Measurements from ENCODE around the gene SLFN5.
"Not testable (repeated sequence)": the region's sequence is repeated elsewhere in the genome, so short reads cannot be mapped to it uniquely, and the experiment has no call there.

Gene SLFN5

GRCh38 chr17:35242158-35242804 lies 591 bp upstream of the SLFN5 start:
- DNase-seq (ENCODE audit: low read depth), result no peak

DNA sequence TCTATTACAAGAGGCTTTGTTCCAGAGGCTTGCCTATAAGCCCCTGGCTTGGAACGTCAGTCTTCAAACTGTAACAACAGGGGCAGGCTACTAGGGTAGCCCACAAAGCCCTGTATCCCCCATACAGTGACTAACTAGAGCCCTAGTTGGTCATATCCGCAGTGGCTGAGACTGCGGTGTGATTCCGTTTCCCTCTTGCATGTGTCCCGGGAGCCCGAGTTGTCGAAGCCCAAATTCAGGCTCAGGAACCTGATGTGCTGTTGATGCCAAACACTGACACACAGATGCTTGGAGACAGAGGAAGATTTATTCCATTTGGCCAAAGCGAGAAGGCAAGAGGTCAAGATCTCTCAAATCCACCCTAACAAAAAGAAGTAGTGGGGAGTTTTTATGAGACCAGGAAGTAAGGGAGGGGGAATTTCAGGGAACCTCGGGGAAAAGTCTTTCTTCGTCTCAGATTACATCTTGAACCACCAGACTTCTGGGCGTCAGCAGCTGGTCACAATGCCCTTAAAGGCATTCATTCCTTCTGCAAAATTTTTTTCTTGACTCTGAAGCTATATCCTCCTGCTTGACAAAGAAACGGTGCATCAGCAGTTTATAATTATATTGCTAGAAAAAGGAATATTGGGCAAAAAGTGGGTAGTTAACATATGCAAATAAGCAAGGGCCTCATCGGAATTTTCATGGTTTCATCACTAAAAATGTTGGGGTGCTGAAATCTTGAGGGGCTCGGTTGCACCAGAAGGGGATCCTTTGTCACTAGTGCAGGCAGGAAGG lies 879 bp downstream of the SLFN5 start:
- peak; percentile 25 for DNase-seq (ENCODE audit: low read depth)

DNA sequence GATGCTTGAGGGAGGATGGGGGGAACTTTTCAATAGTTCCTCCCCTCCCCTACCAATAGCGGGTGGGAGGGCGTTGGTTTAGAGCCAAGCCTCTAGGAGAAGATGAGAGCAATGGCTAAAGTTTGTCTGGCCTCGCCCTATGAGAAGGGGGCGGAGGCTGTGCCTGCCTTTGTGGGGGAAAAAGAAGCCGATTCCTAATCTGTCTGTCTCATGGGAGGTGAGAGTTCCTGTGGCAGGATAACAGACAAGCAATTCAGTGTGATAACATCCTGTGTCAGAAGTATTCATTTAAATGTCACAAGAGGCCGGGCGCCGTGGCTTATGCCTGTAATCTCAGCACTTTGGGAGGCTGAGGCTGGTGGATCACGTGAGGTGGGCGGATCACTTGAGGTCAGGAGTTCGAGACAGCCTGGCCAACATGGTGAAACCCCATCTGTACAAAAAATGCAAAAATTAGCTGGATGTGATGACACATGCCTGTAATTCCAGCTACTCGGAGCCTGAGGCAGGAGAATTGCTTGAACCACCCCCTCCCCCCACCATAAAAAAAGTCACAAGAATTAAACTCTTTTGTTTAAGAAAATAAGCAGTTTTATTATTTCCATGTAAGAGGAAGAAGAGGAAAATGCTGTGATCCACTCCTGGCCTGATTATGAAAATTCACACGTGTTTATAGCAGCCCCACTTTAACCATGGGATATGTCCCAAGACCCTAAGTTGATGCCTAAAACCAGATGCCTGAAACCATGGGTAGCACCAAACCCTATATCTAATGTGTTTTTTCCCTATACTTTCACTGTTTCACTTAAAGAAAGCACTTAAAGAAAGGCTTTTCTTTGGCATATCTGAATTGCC lies 1.7 kb downstream of the SLFN5 start:
- DNase-seq (ENCODE audit: low read depth), result peak; percentile 84

DNA sequence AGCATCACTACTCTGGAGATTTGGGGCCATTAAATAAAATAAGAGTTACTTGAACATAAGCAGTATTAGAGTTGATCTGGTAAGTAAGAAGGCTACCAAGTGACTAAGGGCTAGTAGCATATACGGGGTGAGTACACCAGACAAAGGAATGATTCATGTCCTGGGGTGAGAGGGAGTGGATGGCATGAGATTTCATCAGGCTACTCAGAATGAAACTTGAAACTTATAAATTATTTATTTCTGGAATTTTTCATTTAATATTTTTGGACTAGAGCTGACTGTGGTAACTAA lies 2.3 kb downstream of the SLFN5 start:
- peak; percentile 81 for DNase-seq (ENCODE audit: low read depth)

DNA sequence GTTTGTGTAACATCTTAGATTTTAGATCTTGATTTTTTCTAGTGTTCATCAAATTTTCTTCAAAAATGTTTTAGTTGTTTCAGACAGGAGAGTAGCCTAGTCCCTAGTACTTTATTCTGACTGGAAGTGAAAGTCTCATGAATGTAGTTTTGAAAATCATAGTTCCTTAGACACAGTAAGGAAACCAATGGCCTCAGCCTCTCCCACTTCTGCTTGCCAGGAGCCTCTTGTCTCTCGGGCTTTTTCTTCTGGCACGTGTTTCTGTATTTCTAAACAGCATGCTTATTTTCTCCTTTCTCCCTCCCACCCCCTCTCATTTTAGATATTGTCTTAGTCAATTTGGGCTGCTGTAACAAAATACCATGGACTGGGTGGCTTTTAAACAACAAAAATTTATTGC lies 9.8 kb downstream of the SLFN5 start:
- DNase-seq (ENCODE audit: low read depth), result no peak

DNA sequence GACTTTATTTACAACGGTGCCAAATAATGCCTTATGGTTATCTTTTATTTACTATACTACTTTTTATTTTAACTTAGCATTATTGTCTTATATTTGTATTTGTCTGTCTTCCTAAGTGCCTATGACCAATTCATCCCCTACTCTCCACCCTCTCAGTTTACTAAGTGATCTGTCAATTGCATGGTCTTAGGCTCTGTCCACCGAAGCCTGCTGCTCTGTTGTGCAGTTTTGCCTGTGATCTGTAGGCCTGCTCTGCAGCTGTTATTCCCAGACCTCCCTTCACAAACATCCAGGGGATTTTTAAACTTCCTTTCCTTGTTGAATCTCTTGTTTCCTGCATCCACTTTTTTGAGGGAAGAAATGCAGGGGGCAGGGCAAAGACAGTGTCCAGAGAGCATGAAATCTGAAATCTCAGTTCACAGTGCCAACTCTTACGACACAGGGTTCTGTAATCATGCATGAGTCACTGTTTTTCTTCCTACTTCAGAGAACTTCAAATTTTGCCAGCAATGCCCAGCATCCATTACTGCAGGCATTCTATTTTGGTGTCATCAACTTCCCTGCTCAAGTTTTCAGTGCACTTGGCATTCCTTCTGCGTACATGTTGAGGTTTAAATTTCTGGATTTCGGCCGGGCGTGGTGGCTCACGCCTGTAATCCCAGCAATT lies 11.4 kb downstream of the SLFN5 start:
- peak; percentile 95 for DNase-seq (ENCODE audit: low read depth)

- no peak for DNase-seq (ENCODE audit: low read depth)
Observed at GRCh38 chr17:35255316-35255715, 12.4 kb downstream of the SLFN5 start.

- DNase-seq (ENCODE audit: low read depth), result no peak
Observed at GRCh38 chr17:35256629-35257028, 13.8 kb downstream of the SLFN5 start.

GRCh38 chr17:35257208-35257659 lies 14.4 kb downstream of the SLFN5 start:
- no peak for DNase-seq (ENCODE audit: low read depth)

GRCh38 chr17:35259001-35259400 lies 16.1 kb downstream of the SLFN5 start:
- no peak for DNase-seq (ENCODE audit: low read depth)

- no peak for DNase-seq (ENCODE audit: low read depth)
Observed at GRCh38 chr17:35265071-35265470, 22.2 kb downstream of the SLFN5 start.

DNA sequence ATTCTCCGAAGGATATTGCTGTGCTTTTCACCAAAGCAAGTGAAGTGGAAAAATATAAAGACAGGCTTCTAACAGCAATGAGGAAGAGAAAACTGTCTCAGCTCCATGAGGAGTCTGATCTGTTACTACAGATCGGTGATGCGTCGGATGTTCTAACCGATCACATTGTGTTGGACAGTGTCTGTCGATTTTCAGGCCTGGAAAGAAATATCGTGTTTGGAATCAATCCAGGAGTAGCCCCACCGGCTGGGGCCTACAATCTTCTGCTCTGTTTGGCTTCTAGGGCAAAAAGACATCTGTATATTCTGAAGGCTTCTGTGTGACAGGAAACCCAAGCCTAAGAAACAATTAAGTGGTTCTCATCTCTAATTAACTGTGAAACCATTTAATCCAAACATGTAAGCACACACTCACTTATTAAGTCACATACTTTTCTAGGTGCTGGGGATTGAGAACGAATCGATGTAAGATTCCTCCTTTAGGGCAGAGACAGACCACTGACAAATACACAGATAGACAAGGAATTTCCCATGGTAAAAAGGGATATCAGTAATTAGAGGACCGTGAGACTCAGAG lies 22.8 kb downstream of the SLFN5 start:
- DNase-seq (ENCODE audit: low read depth), result no peak

DNA sequence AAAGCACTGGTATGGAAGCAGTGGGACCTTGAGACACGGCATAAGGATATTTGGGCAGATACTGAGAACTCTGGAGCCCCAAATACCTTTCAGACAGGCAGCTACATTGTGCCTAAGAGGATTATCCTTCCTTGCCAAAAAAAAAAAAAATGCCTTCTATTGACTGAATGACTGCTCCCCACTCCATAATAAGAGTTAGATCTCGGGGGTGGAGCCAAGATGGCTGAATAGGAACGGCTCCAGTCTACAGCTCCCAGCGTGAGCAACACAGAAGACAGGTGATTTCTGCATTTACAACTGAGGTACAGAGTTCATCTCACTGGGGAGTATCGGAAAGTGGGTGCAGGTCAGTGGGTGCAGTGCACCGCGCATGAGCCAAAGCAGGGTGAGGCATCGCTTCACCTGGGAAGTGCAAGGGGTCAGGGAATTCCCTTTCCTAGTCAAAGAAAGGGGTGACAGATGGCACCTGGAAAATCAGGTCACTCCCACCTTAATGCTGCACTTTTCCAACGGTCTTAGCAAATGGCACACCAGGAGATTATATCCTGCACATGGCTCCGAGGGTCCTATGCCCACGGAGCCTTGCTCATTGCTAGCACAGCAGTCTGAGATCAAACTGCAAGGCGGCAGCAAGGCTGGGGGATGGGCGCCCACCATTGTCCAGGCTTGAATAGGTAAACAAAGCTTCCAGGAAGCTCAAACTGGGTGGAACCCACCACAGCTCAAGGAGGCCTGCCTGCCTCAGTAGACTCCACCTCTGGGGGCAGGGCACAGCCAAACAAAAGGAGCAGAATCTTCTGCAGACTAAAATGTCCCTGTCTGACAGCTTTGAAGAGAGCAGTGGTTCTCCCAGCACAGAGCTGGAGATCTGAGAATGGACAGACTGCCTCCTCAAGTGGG lies 31.5 kb downstream of the SLFN5 start:
- DNase-seq (ENCODE audit: low read depth), result not testable (repeated sequence)

GRCh38 chr17:35278454-35278853 lies 35.6 kb downstream of the SLFN5 start:
- not testable (repeated sequence) for DNase-seq (ENCODE audit: low read depth)

GRCh38 chr17:35278876-35279275 lies 36.0 kb downstream of the SLFN5 start:
- DNase-seq (ENCODE audit: low read depth), result not testable (repeated sequence)

- no peak for DNase-seq (ENCODE audit: low read depth)
Observed at GRCh38 chr17:35283767-35284166, 40.9 kb downstream of the SLFN5 start.

DNA sequence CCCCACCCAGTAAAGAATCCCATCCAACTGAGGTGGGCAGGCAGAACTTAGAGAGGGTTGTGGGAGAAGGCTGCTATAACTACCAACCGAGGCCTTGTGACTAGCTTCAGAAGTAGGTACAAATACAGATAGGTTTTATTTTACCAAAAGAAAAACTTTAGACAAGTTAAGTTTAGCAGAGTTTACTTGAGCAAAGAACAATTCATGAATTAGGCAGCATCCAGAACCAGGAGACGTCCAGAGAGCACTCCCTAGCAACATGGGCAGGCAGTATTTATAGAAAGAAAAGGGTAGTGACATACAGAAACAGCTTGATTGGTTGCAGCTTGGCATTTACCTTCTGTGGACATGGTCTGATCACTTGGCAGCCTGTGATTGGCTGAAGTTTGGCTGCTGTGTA lies 42.1 kb downstream of the SLFN5 start:
- DNase-seq (ENCODE audit: low read depth), result no peak

DNA sequence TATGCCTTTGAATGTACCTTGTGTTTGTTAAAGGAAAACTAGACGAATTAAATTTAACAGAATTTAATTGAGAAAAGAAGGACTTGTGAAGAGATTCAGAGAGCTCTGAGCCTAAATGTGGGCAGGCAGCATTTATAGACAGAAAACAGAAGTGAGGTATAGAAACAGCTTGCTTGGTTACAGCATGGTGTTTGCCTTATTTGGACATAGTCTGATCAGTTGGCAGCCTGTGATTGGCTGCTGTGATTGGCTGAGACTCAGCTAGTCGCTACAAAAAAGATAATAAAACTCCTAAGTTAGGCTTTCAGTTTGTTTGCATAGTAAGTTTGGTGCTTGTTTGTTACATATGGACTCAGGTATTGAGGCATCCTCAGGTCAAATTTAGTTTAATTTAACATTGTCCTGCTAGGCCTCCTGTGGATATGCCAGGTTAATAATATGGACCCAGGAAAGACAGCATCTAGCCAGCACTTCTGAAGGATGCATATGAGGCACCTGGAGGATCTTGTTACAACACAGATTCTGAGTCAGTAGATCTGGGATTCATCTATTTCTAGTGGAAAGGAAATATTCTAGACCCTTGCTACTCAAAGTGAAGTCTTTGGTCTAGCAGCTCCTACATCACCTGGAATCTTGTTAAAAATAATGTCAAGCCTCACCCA lies 43.4 kb downstream of the SLFN5 start:
- DNase-seq (ENCODE audit: low read depth), result no peak

DNA sequence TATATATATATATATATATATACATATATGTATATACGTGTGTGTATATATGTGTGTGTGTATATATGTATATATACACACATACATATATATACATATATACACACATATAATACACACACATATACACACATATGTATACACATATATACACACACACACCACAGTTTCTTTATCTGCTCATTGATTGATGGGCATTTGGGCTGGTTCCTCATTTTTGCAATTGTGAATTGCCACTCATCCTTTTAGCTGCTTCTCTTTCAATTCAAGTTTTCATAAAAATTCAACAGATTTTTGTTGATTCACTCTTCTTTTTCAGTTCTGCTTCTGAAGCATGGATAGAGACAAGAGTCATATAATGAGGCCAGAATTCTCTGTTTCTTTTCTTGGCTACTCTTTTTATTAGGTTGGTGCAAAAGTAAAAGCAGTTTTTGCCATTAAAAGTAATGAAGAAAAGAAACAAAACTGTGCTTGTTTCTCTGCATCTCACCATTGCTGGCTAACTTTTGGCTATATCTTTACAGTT lies 44.5 kb downstream of the SLFN5 start:
- no peak for DNase-seq (ENCODE audit: low read depth)

GRCh38 chr17:35289222-35289621 lies 46.4 kb downstream of the SLFN5 start:
- DNase-seq (ENCODE audit: low read depth), result no peak
